Activated CD4-positive, alpha-beta T cell treated with anti-CD3 and anti-CD28 coated beads, Interleukin-2, amount 10 ng/mL, durations not matched to agents 24 days and 14 days (primary cell): ENCODE results near the gene FBN1. TPM values are rescaled to one million over a fixed set of nuclear protein-coding genes. Genes with fewer than 3 reads are reported as not detected.

Source experiments
- DNase-seq: peaks from one replicate; pipeline ENCODE4 v3.0.0; 2022
- H3K27ac Mint-ChIP-seq: one replicate; pipeline ENCODE4 v1.8.0; 2022; ENCODE audit warnings: mild to moderate bottlenecking, mixed read lengths
- H3K27me3 Mint-ChIP-seq: one replicate; pipeline ENCODE4 v1.8.0; 2022; ENCODE audit warnings: mixed read lengths
- H3K36me3 Mint-ChIP-seq: one replicate; pipeline ENCODE4 v1.8.0; 2022; ENCODE audit warnings: low read depth, mild to moderate bottlenecking, mixed read lengths
- H3K4me1 Mint-ChIP-seq: one replicate; pipeline ENCODE4 v1.8.0; 2021; ENCODE audit warnings: mixed read lengths
- H3K4me3 Mint-ChIP-seq: one replicate; pipeline ENCODE4 v1.8.0; 2022; ENCODE audit warnings: mild to moderate bottlenecking, moderate library complexity, mixed read lengths
- H3K9me3 Mint-ChIP-seq: one replicate; pipeline ENCODE4 v1.8.0; 2021; ENCODE audit warnings: mixed read lengths
- intact Hi-C: fragments of 100-400 bp; cut with micrococcal nuclease; formaldehyde crosslinking; loops from one replicate; pipeline ENCODE4 v1.15.1; 2023
- total RNA-seq: library from RNA; stranded (reverse); gene quantifications from 2 replicates; pipeline ENCODE4 v1.2.3, GENCODE V29; 2022

FBN1 gene
- total RNA-seq, 1 donor from 2014 or later = 1.0 TPM

GRCh38 chr15:48389691-48390143 lies 255.8 kb downstream of the FBN1 start:
- Mint-ChIP-seq H3K4me3 (no peak overlapping the region), H3K9me3 (no peaks in the 10 kb centered on the region), H3K4me1 (no peaks in the 10 kb centered on the region), H3K27me3 (peaks cover 8% of the 10 kb centered on the region), H3K27ac (no peak overlapping the region), H3K36me3 (no peaks in the 10 kb centered on the region)
- DNase-seq = no peak
- intact Hi-C loops = no loop called here

- Mint-ChIP-seq H3K4me1 (no peaks in the 10 kb centered on the region), H3K9me3 (no peaks in the 10 kb centered on the region), H3K36me3 (no peaks in the 10 kb centered on the region)
Measured at GRCh38 chr15:48388910-48389309, 256.6 kb downstream of the FBN1 start.

DNA sequence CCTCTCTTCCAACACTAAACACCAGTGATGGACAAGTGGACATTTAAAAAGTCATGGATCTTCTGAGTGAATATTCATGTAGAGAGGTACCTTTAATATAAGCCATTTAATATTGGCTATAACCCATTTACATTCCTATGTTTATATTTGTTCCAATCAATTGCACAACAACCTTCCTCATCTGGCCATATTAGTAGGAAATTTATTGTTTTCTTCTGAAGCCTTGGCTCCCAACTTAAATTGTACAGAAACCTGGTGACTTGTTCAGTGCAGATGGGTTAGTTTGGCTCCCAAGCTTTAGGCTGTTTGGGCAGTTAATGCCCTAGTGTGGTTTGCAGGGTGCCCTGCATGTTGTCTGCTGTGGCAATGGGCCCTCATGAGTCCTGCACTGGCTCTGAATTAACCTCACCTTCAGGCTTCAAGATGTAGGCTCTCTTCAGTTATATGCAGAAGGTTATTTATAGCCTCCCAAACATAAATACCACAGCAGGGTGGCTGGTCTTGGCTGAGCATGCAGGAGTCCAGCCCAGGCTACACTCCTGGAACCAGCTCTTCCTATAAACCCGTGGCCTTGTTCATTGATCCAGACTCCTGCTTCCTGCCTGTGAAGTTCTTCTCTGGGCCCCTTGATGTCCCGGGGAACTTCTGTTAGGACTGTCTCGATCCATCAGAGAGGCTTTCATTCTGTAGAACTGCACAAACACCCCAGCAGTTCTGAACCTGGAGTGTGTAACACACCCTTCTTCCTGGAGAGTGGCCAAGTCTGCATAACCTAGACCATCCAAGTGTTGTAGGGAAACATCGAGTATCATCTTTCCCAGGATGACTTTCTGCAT lies 257.3 kb downstream of the FBN1 start:
- no peaks in the 10 kb centered on the region for H3K9me3 Mint-ChIP-seq
- no peak for DNase-seq
- no peak overlapping the region for H3K4me3 Mint-ChIP-seq
- peaks cover 12% of the 10 kb centered on the region for H3K27me3 Mint-ChIP-seq
- no peaks in the 10 kb centered on the region for H3K36me3 Mint-ChIP-seq
- H3K4me1 Mint-ChIP-seq = no peaks in the 10 kb centered on the region
- H3K27ac Mint-ChIP-seq = no peak overlapping the region
- intact Hi-C loops = no loop called here

More at GRCh38 chr15:48388910-48389309, 256.6 kb downstream of the FBN1 start:
- Mint-ChIP-seq H3K27me3 (peaks cover 8% of the 10 kb centered on the region), H3K4me3 (no peak overlapping the region), H3K27ac (no peak overlapping the region)
- no peak for DNase-seq
- intact Hi-C loops = no loop called here

GRCh38 chr15:48385031-48385830 lies 260.3 kb downstream of the FBN1 start:
- Mint-ChIP-seq H3K36me3 (no peaks in the 10 kb centered on the region), H3K4me3 (no peak overlapping the region), H3K27ac (no peak overlapping the region), H3K27me3 (peaks cover 10% of the 10 kb centered on the region), H3K4me1 (no peaks in the 10 kb centered on the region), H3K9me3 (no peaks in the 10 kb centered on the region)
- intact Hi-C loops = no loop called here
- no peak for DNase-seq

GRCh38 chr15:48384616-48385015 lies 260.9 kb downstream of the FBN1 start:
- no peak for DNase-seq
- Mint-ChIP-seq H3K9me3 (no peaks in the 10 kb centered on the region), H3K27ac (no peak overlapping the region), H3K27me3 (peaks cover 10% of the 10 kb centered on the region), H3K4me1 (no peaks in the 10 kb centered on the region), H3K4me3 (no peak overlapping the region), H3K36me3 (no peaks in the 10 kb centered on the region)
- intact Hi-C loops = no loop called here

DNA sequence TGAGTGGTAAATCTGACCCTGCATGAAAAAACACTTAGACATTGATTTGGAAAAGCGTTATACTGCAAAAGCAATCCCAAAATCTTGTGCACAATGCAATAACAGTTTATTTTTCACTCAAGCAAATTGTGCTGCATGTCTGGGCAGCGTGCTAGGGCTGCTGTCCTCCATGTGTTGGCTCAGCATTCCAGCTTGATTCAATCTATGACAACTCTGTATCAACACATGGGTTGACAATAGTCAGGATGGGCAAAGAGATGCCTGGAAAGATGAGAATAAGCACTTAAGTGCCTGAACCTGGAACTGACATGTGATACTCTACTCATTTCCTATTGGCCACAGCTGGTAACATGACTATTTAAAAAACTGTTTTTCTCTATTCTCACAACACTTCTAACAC lies 262.5 kb downstream of the FBN1 start:
- Mint-ChIP-seq H3K27me3 (peaks cover 8% of the 10 kb centered on the region), H3K9me3 (no peaks in the 10 kb centered on the region), H3K36me3 (no peaks in the 10 kb centered on the region), H3K4me3 (no peak overlapping the region), H3K27ac (no peak overlapping the region), H3K4me1 (no peaks in the 10 kb centered on the region)
- intact Hi-C loops = no loop called here
- DNase-seq = no peak

- intact Hi-C loops = no loop called here
- peaks cover 5% of the 10 kb centered on the region for H3K9me3 Mint-ChIP-seq
- no peak overlapping the region for H3K4me3 Mint-ChIP-seq
- peaks cover 9% of the 10 kb centered on the region for H3K27me3 Mint-ChIP-seq
- DNase-seq = no peak
- no peaks in the 10 kb centered on the region for H3K4me1 Mint-ChIP-seq
- H3K36me3 Mint-ChIP-seq = no peaks in the 10 kb centered on the region
- H3K27ac Mint-ChIP-seq = no peak overlapping the region
Measured at GRCh38 chr15:48381861-48382260, 263.6 kb downstream of the FBN1 start.

- Mint-ChIP-seq H3K27ac (no peak overlapping the region), H3K4me3 (no peak overlapping the region), H3K4me1 (no peaks in the 10 kb centered on the region), H3K9me3 (peaks cover 5% of the 10 kb centered on the region), H3K27me3 (peaks cover 14% of the 10 kb centered on the region), H3K36me3 (no peaks in the 10 kb centered on the region)
- no peak for DNase-seq
- intact Hi-C loops = no loop called here
Measured at GRCh38 chr15:48380198-48380597, 265.3 kb downstream of the FBN1 start.

DNA sequence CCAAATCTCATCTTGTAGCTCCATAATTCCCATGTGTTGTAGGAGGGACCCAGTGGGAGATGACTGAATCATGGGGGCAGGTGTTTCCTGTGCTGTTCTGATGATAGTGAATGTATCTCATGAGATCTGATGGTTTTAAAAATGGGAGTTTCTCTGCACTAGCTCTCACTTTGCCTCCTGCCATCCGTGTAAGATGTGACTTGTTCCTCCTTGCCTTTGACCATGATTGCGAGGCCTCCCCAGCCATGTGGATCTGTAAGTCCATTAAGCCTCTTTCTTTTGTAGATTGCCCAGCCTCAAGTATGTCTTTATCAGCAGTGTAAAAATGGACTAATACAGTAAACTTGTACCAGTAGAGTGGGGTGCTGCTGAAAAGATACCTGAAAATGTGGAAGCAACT lies 269.7 kb downstream of the FBN1 start:
- no peaks in the 10 kb centered on the region for H3K4me1 Mint-ChIP-seq
- intact Hi-C loops = no loop called here
- H3K27me3 Mint-ChIP-seq = peaks cover 14% of the 10 kb centered on the region
- H3K27ac Mint-ChIP-seq = no peak overlapping the region
- peaks cover 5% of the 10 kb centered on the region for H3K9me3 Mint-ChIP-seq
- H3K4me3 Mint-ChIP-seq = no peak overlapping the region
- H3K36me3 Mint-ChIP-seq = no peaks in the 10 kb centered on the region
- DNase-seq = no peak

GRCh38 chr15:48374472-48374871 lies 271.0 kb downstream of the FBN1 start:
- Mint-ChIP-seq H3K4me1 (no peaks in the 10 kb centered on the region), H3K9me3 (peaks cover 5% of the 10 kb centered on the region), H3K36me3 (no peaks in the 10 kb centered on the region), H3K4me3 (no peak overlapping the region), H3K27me3 (peaks cover 15% of the 10 kb centered on the region), H3K27ac (no peak overlapping the region)
- no peak for DNase-seq
- intact Hi-C loops = no loop called here

DNA sequence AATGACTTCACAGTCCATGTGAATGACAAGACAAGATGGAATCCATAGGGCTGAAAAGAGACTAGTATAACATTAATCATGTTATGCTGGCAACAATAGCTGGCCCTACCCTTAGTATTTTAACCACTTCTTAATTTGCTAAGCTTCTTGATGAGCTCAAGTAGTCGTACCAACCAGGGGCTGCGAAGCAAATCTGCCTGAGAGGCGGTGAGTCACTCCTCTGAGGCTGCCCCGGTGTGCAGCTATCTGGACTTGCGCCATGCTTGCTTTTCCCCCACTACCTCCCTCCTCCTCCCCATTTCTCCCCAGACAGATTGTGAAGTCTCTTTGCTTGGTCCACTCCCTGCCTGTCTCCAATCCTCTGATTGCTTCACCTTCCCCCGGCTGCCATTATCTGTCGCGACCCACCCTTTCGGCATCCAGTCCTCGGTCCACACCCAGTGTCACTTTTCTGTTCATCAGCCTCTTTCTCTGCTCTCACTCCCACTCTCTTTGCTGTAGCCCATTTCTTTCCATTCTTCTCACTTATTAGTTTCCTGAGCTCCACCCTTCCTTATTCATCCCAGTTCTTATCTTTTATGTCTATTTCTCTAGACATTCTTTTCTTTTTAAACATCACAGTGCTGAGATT lies 271.6 kb downstream of the FBN1 start:
- Mint-ChIP-seq H3K27ac (no peak overlapping the region), H3K4me1 (no peaks in the 10 kb centered on the region), H3K9me3 (peaks cover 5% of the 10 kb centered on the region), H3K36me3 (no peaks in the 10 kb centered on the region), H3K4me3 (no peak overlapping the region), H3K27me3 (peaks cover 18% of the 10 kb centered on the region)
- DNase-seq = no peak
- intact Hi-C loops = no loop called here

DNA sequence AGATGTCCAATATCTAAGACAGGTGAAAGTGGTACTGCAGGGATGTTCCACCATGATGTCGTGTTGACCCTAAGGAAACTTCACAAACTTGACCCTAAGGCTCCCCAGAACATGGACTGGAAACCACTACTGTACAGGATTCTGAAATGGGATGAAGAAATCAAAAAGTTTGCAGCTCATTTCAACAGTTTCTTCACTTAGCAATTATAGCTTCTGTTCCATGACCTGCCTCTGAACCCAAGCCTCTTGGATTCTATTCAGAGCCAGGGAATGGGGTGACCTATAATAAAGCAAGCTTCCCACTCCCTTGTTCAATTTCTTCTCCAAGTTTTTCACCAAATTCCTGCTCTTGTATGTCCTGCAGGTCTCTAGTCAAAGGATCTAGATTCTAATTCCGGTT lies 273.5 kb downstream of the FBN1 start:
- no peak for DNase-seq
- Mint-ChIP-seq H3K27ac (no peak overlapping the region), H3K4me3 (no peak overlapping the region), H3K27me3 (peaks cover 17% of the 10 kb centered on the region), H3K36me3 (no peaks in the 10 kb centered on the region), H3K9me3 (no peaks in the 10 kb centered on the region), H3K4me1 (no peaks in the 10 kb centered on the region)
- intact Hi-C loops = no loop called here

DNA sequence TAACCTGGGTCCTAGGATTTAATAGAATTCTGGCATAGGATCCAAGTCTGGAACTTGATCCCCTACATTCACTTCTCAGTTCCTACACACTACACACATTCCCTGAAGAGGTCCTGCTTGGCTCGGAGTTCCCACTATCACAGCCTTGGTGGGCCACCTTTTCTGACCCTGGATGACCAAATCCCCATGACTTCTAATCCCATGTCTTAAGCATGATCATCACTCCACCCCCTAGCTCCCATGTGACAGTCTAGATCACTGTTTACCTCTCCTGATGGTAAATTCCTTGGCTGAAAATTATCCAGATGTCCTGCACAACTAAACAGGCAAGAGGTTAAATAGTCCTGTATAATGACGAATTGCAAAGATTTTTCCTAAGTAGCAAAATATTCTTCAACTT lies 274.0 kb downstream of the FBN1 start:
- H3K9me3 Mint-ChIP-seq = no peaks in the 10 kb centered on the region
- no peaks in the 10 kb centered on the region for H3K36me3 Mint-ChIP-seq
- peaks cover 19% of the 10 kb centered on the region for H3K27me3 Mint-ChIP-seq
- H3K4me3 Mint-ChIP-seq = no peak overlapping the region
- intact Hi-C loops = no loop called here
- no peak for DNase-seq
- no peak overlapping the region for H3K27ac Mint-ChIP-seq
- no peaks in the 10 kb centered on the region for H3K4me1 Mint-ChIP-seq

DNA sequence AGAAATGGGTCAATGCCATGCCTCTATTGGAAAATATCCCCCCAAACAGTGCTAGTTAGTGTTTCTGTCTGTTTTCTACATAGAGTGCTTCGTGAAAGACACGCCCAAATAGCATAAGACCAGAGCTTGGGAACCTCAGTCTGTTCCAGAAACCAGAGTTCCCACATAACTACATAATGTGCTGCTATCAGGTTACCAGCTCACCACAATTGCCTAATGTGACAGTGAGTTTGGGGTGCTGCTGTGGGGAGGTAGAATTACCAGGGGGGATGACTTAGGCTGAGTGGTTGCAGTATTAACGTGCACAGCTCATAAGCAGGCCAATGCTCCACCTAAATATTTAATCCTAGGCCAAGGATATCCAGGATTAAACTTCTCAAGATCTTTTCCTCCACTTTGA lies 275.0 kb downstream of the FBN1 start:
- Mint-ChIP-seq H3K9me3 (no peaks in the 10 kb centered on the region), H3K36me3 (no peaks in the 10 kb centered on the region), H3K27ac (no peak overlapping the region), H3K4me3 (no peak overlapping the region), H3K27me3 (peaks cover 17% of the 10 kb centered on the region), H3K4me1 (no peaks in the 10 kb centered on the region)
- intact Hi-C loops = no loop called here
- no peak for DNase-seq
